GM12873 (cell line): Measurements from ENCODE around the gene CDCA5.

ENCODE experiments used
- TF ChIP-seq, protein P1 (sequence below): IDR thresholded peaks from 2 replicates; pipeline ENCODE4 v1.5.1; 2012; ENCODE audit warnings: low read depth, mild to moderate bottlenecking, moderate library complexity, low read length, control low read depth; ENCODE audit not compliant: insufficient read depth; ENCODE audit errors: missing control alignments

CDCA5 gene

DNA sequence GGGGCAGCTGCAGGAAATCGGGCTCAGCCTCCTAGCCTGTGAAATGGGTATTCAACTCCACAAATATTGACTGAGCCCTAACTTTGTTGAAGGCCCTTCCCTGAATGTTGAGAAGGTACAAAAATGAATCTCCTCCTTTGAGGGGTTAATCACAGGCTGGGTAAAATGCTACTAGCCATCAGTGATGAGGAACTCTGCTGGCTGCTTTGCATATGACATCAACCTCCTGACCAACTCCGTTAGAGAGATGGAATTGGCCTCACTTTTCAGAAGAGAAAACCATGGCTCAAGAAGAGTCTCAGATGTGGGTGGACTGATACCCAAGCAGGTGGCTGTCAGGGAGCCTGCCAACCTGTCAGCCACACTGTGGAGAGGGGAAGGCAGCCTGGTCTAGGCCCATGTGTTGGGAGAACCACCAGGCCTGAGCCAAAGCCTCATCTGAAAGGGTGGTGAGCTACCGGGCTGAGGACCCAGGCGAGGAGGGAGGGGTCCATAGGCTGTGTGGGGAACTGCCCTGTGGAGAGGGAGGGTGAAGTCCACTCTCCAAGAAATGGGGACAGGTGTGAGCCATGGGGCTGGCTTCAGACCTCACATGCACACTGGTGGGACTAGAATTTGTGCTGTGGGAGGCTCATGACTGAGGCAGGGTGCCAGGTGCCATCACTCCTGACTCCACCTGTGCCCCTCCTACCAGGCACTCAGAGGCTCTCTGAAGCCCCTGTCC, 11.8 kb downstream of the CDCA5 start:
- TF ChIP-seq, protein P1, sequence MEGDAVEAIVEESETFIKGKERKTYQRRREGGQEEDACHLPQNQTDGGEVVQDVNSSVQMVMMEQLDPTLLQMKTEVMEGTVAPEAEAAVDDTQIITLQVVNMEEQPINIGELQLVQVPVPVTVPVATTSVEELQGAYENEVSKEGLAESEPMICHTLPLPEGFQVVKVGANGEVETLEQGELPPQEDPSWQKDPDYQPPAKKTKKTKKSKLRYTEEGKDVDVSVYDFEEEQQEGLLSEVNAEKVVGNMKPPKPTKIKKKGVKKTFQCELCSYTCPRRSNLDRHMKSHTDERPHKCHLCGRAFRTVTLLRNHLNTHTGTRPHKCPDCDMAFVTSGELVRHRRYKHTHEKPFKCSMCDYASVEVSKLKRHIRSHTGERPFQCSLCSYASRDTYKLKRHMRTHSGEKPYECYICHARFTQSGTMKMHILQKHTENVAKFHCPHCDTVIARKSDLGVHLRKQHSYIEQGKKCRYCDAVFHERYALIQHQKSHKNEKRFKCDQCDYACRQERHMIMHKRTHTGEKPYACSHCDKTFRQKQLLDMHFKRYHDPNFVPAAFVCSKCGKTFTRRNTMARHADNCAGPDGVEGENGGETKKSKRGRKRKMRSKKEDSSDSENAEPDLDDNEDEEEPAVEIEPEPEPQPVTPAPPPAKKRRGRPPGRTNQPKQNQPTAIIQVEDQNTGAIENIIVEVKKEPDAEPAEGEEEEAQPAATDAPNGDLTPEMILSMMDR: no peak

DNA sequence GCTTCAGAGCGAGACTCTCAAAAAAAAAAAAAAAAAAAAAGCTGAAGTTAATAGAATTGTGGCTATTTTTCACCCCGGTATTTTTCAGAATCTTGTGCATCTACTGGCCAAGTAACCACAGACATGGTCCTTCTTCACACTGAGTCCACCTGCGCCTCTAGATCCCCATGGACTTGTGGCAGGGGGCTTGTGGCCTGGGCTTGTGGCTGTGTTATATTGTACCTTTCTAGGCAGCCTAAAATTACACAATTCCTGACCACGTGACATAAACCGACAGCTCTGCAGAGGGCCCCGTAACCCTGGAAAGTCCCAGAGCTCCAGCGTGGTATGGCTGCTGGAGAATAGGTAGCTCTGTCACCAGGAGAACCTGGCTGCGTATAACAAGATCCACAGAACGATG, 14.6 kb downstream of the CDCA5 start:
- TF ChIP-seq, protein P1: no peak

DNA sequence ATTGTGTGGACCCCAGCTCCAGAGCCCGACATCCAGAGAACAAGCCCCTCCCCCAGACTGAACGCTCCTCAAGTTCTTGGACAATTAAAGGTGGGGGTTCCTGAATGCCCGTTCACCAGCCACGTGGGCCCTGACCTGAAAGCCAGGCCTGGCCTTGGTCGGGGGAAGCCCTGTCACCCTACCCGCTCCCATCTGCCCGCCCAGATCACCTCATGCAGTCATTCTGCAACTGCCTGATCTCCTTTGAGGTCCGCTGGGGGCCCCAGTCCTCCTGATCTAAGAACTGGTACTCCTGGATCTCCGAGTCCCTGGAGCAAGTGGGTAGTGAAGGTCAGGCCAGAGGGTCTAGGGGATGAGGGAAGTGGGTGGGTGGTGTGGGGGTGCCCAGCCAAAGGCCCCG, 16.4 kb downstream of the CDCA5 start:
- TF ChIP-seq, protein P1: no peak

DNA sequence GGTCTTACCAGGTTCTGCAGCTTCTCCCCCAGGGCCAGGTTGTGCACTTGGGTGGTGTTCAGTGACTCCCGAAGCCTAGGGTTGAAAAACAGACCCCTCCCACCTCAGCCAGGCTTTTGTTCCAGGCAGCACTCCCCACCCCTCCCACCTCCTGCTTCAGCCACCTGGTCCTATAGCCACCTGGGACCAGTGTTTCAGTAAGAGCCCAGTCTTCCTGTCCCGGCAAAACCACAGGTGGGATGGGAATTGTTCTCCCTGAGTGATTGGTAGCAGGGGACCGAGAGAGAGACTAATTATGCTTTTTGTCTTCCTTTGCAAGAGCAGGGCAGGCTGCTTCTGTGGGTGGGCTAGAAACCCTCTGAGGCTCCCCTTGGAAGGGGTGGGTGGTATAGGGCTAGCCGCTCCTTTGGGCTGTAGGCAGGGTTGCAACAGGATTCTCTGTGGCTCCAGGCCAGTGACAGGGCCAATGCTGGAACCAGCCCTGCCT, 17.0 kb downstream of the CDCA5 start:
- TF ChIP-seq, protein P1: no peak

DNA sequence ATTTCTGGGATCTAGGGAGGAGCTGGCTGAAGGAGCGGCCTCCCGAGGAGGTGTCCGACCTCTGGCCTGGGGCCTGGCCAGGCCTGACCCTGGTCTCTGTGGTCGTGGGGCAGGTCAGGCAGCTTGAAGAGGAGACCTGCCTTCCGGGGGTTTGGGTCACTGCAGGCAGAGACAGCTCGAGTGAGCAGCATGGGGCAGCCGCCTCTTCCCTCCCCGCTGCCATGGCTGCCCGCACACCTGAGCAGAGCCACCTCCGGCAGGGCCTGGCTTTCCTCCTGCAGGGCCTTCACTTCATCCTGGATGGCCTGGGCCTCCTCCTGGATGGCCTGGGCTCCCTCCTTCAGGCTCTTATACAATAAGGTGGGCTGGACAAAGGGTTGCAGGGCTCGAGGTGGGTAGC, 17.5 kb downstream of the CDCA5 start:
- TF ChIP-seq, protein P1: no peak

DNA sequence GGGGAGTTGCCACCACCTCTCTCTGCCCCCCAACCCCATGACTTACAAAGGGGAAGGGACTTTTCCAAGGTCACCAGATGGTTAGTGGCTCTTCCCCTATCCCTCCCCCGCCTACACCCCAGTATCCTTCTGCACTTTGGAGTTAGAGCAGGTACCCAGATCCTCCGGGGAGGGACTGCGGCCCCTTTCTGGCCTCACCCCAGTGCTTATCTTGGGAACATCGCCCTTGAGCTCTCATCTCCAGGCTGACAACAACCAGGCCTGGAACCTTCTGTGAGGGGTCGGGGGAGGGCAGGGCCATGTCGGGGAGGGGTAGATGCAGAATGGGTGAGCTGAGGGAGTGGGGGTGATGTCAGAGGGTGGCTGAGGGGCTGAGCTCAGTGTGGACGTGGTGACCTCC, 18.0 kb downstream of the CDCA5 start:
- TF ChIP-seq, protein P1: no peak

DNA sequence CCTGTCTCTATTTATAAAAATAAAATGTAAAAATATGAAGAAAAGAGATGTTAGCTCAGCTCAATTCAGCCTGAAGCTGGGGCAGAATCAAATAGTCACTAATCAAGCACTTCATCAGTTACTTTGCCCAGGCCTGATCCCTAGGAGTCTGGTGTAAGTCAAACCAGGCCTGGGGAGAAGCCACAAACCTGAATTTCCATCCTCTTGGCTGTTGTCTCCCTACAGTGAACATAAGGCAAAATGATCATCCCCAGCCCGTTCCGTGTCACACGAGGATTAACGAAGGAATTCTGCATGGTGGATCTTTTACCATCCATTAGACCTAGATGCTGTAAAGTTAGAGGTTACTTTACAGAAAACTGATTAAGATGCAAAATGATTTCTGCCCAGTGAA, 19.0 kb downstream of the CDCA5 start:
- TF ChIP-seq, protein P1: no peak
